H1 (cell line): ENCODE results near the gene MAP2K5. TPM values are rescaled to one million over a fixed set of nuclear protein-coding genes. Genes with fewer than 3 reads are reported as not detected.

Source experiments
- CTCF ChIA-PET: fragments of 300-600 bp; sonication (Branson Sonifier 250); formaldehyde crosslinking; loops from one replicate; lab custom pipeline; 2021; ENCODE audit not compliant: partially characterized antibody; lab: Charles Lee
- POLR2A ChIA-PET: fragments of 300-600 bp; sonication (Branson Sonifier 250); formaldehyde crosslinking; loops from one replicate; lab custom pipeline; 2021; ENCODE audit warnings: inconsistent platforms; ENCODE audit not compliant: partially characterized antibody; lab: Charles Lee
- DNase-seq, 2 experiments: peaks; one replicate each; pipeline versions ENCODE4 v3.0.0 to v3.0.0-alpha.2; 2010 to 2022; ENCODE audit warnings: low spot score in 2 of 2, low read depth in 1 of 2, mixed read lengths in 1 of 2
- FAIRE-seq: peaks from 2 replicates; lab custom pipeline; 2011; peaks lifted over from hg19 to GRCh38; lab: Jason Lieb, UNC
- H2AFZ ChIP-seq: 2 replicates; pipeline ENCODE4 v1.8.1; 2012; ENCODE audit warnings: low read length, inconsistent platforms
- H2AK5ac ChIP-seq: 2 replicates; pipeline ENCODE4 v1.6.1; 2013; ENCODE audit warnings: low read depth, low read length
- H2BK120ac ChIP-seq: replicated peaks from 2 replicates; pipeline ENCODE3; 2013; ENCODE audit warnings: low read depth, low read length, inconsistent platforms
- H2BK12ac ChIP-seq: 2 replicates; pipeline ENCODE4 v1.6.1; 2013; ENCODE audit warnings: low read depth, low read length
- H2BK15ac ChIP-seq: 2 replicates; pipeline ENCODE4 v1.6.1; 2013; ENCODE audit warnings: low read length
- H2BK20ac ChIP-seq: 2 replicates; pipeline ENCODE4 v1.6.1; 2013; ENCODE audit warnings: low read length
- H2BK5ac ChIP-seq: 2 replicates; pipeline ENCODE4 v1.6.1; 2013; ENCODE audit warnings: low read depth, low read length
- H3K14ac ChIP-seq: 2 replicates; pipeline ENCODE4 v1.6.1; 2013; ENCODE audit warnings: inconsistent platforms; ENCODE audit not compliant: insufficient read length
- H3K18ac ChIP-seq: 2 replicates; pipeline ENCODE4 v1.6.1; 2013; ENCODE audit warnings: low read length; ENCODE audit errors: extremely low read depth
- H3K23ac ChIP-seq: 2 replicates; pipeline ENCODE4 v1.6.1; 2013; ENCODE audit warnings: inconsistent platforms; ENCODE audit not compliant: insufficient read length
- H3K23me2 ChIP-seq: 2 replicates; pipeline ENCODE4 v1.6.1; 2013; ENCODE audit warnings: low read depth, low read length
- H3K27ac ChIP-seq: 2 replicates; pipeline ENCODE4 v1.6.1; 2011; ENCODE audit warnings: low read depth, low read length, inconsistent platforms
- H3K27me3 ChIP-seq, 4 experiments: replicated peaks in 1 of 4; 1 replicate in 1 of 4; 2 replicates in 3 of 4; pipeline versions ENCODE4 v1.6.1 to v1.8.1; 2011 to 2013; ENCODE audit warnings: low read length in 3 of 4, mild to moderate bottlenecking in 3 of 4, inconsistent platforms in 2 of 4, mixed read lengths in 2 of 4, moderate library complexity in 1 of 4; ENCODE audit not compliant: control insufficient read depth in 3 of 4, insufficient read depth in 3 of 4; ENCODE audit errors: extremely low read depth in 1 of 4
- H3K36me3 ChIP-seq, 4 experiments: 2 replicates each; pipeline versions ENCODE4 v1.6.1 to v1.8.1; 2011 to 2013; ENCODE audit warnings: mild to moderate bottlenecking in 4 of 4, low read length in 3 of 4, moderate library complexity in 2 of 4, control low read depth in 1 of 4, inconsistent platforms in 1 of 4; ENCODE audit not compliant: insufficient read depth in 4 of 4, control insufficient read depth in 2 of 4
- H3K4ac ChIP-seq: replicated peaks from 2 replicates; pipeline ENCODE3; 2013; ENCODE audit warnings: low read length, low read depth, mixed read lengths, inconsistent platforms; ENCODE audit not compliant: insufficient read length
- H3K4me1 ChIP-seq, 4 experiments: replicated peaks in 1 of 4; 1 replicate in 1 of 4; 2 replicates in 3 of 4; pipeline versions ENCODE4 v1.6.1 to v1.8.1; 2011 to 2013; ENCODE audit warnings: low read length in 3 of 4, inconsistent platforms in 2 of 4, mixed read lengths in 1 of 4; ENCODE audit not compliant: insufficient read depth in 4 of 4, control insufficient read depth in 3 of 4
- H3K4me2 ChIP-seq, 2 experiments: 2 replicates each; pipeline versions ENCODE4 v1.6.1 to v1.8.1; 2011 to 2013; ENCODE audit warnings: low read depth in 2 of 2, low read length in 2 of 2, control low read depth in 1 of 2, inconsistent platforms in 1 of 2, mild to moderate bottlenecking in 1 of 2; ENCODE audit not compliant: insufficient read depth in 1 of 2
- H3K4me3 ChIP-seq, 4 experiments: fragments of 200-600, 300-600 bp in 1 of 4; sonication (generic), shearing (Covaris generic), sonication (Bioruptor Twin) in 1 of 4; 2 replicates each; pipeline versions ENCODE4 v1.5.1 to v1.8.1; 2011 to 2016; ENCODE audit warnings: low read length in 4 of 4, low read depth in 3 of 4, control low read depth in 2 of 4, inconsistent platforms in 2 of 4, mild to moderate bottlenecking in 2 of 4, mixed read lengths in 1 of 4, moderate library complexity in 1 of 4; ENCODE audit not compliant: insufficient read depth in 2 of 4; ENCODE audit errors: extremely low read depth in 1 of 4
- H3K56ac ChIP-seq: replicated peaks from 2 replicates; pipeline ENCODE3; 2013; ENCODE audit warnings: low read depth, mild to moderate bottlenecking, mixed read lengths, low read length, inconsistent platforms; ENCODE audit not compliant: insufficient read length
- H3K79me1 ChIP-seq: 2 replicates; pipeline ENCODE4 v1.6.1; 2013; ENCODE audit warnings: low read depth, low read length, control low read depth
- H3K79me2 ChIP-seq, 2 experiments: 2 replicates each; pipeline versions ENCODE4 v1.6.1 to v1.8.1; 2012 to 2013; ENCODE audit warnings: low read length in 2 of 2, mild to moderate bottlenecking in 2 of 2, inconsistent platforms in 1 of 2; ENCODE audit not compliant: insufficient read depth in 2 of 2, control insufficient read depth in 1 of 2
- H3K9ac ChIP-seq, 4 experiments: replicated peaks in 1 of 4; 1 replicate in 1 of 4; 2 replicates in 3 of 4; pipeline versions ENCODE4 v1.6.1 to v1.8.1; 2011 to 2013; ENCODE audit warnings: low read depth in 3 of 4, low read length in 3 of 4, control low read depth in 2 of 4, mild to moderate bottlenecking in 2 of 4, moderate library complexity in 2 of 4, inconsistent platforms in 1 of 4; ENCODE audit errors: extremely low read depth in 1 of 4
- H3K9me3 ChIP-seq, 2 experiments: 2 replicates each; pipeline versions ENCODE4 v1.6.1 to v1.8.1; 2012 to 2013; ENCODE audit warnings: mild to moderate bottlenecking in 2 of 2, moderate library complexity in 2 of 2, control low read depth in 1 of 2, inconsistent platforms in 1 of 2, low read depth in 1 of 2, low read length in 1 of 2, mixed read lengths in 1 of 2; ENCODE audit not compliant: insufficient read depth in 2 of 2
- H4K20me1 ChIP-seq, 2 experiments: replicated peaks in 1 of 2; 2 replicates each; pipeline versions ENCODE3 to v1.8.1; 2011 to 2013; ENCODE audit warnings: inconsistent platforms in 2 of 2, low read length in 2 of 2, mild to moderate bottlenecking in 1 of 2; ENCODE audit not compliant: insufficient read depth in 2 of 2, control insufficient read depth in 1 of 2
- H4K5ac ChIP-seq: 2 replicates; pipeline ENCODE4 v1.6.1; 2013; ENCODE audit warnings: low read length, low read depth, mixed read lengths, inconsistent platforms; ENCODE audit not compliant: insufficient read length
- H4K8ac ChIP-seq: 2 replicates; pipeline ENCODE4 v1.8.0; 2013; ENCODE audit warnings: mild to moderate bottlenecking, moderate library complexity, low read length, inconsistent platforms; ENCODE audit not compliant: insufficient read depth; ENCODE audit errors: extremely low read depth
- H4K91ac ChIP-seq: replicated peaks from 2 replicates; pipeline ENCODE3; 2013; ENCODE audit warnings: low read length, mixed read lengths, inconsistent platforms; ENCODE audit not compliant: insufficient read length
- TAF7 ChIP-seq: optimal IDR thresholded peaks from 2 replicates; pipeline ENCODE3; 2011; ENCODE audit warnings: low read depth, mild to moderate bottlenecking, inconsistent platforms, low read length, moderate library complexity, borderline replicate concordance
- WGBS, 2 experiments: shearing (Covaris generic) in 1 of 2; methylation state at CpG; one replicate each; pipeline versions ENCODE4 v1.1.6 to v1.1.7; 2013 to 2015; ENCODE audit warnings: low lambda C conversion rate in 2 of 2, mixed read lengths in 2 of 2, inconsistent platforms in 1 of 2, low coverage in 1 of 2, missing lambda C conversion rate in 1 of 2; ENCODE audit not compliant: insufficient replicate concordance in 2 of 2, insufficient coverage in 1 of 2, insufficient read length in 1 of 2; ENCODE audit errors: extremely low coverage in 1 of 2, missing lambda C conversion rate in 1 of 2; 5-methylcytosine and 5-hydroxymethylcytosine counted together
- polyA plus RNA-seq, 7 experiments: library from polyadenylated mRNA; depleted of rRNA in 3 of 7; stranded (reverse) in 5 of 7; unstranded in 2 of 7; fragments of >200 nt in 5 of 7; fragments of 200-250 nt in 2 of 7; gene quantifications; 1 replicate in 5 of 7; 2 replicates in 1 of 7; 4 replicates in 1 of 7; pipeline versions ENCODE4 v1.2.1 to v1.2.3, GENCODE V29; 2011 to 2013; ENCODE audit warnings: missing spikeins in 2 of 7, mixed read lengths in 2 of 7
- total RNA-seq: library from RNA; stranded (reverse); fragmentation: NEBNext Ultra II Directional; extraction: Animal tissue kit (Norgen Biotek cat#: 25700); gene quantifications from 2 replicates; pipeline ENCODE4 v1.2.1, GENCODE V29; 2021

Gene MAP2K5
- total and polyA plus RNA-seq, 2 of the 8 experiments (the other 6 are each of a cell fraction or from before 2014, with no cell fraction given), result 4.4 to 15.8 TPM

- Histone ChIP-seq H3K23ac (no peak overlapping the region), H3K9me3 (no peaks in the 10 kb centered on the region), H3K23me2 (no peaks in the 10 kb centered on the region), H3K27ac (no peak overlapping the region), H3K4me2 (no peak overlapping the region), H3K4me3 (no peak overlapping the region), H3K56ac (no peak overlapping the region), H3K9ac (no peak overlapping the region), H2AFZ (no peak overlapping the region), H3K79me2 (no peaks in the 10 kb centered on the region), H3K79me1 (no peaks in the 10 kb centered on the region), H2BK5ac (no peak overlapping the region), H4K8ac (no peak overlapping the region), H2BK120ac (no peak overlapping the region), H4K20me1 (no peaks in the 10 kb centered on the region), H3K14ac (no peak overlapping the region), H3K18ac (no peak overlapping the region), H2AK5ac (no peak overlapping the region), H3K36me3 (0 out of 8 replicates have a peak, but pooled peaks cover 0 to 5% (median 0%) of the 10 kb centered on the region in 4 experiments), H3K27me3 (no peaks in the 10 kb centered on the region), H4K5ac (no peak overlapping the region), H3K4me1 (no peaks in the 10 kb centered on the region), H2BK20ac (no peak overlapping the region), H3K4ac (no peak overlapping the region), H2BK15ac (no peak overlapping the region), H4K91ac (no peak overlapping the region), H2BK12ac (no peak overlapping the region)
- CTCF ChIA-PET, result no interaction called here
- POLR2A ChIA-PET, result no interaction called here
- 93% methylated on average over 2 of the region's 2 CpGs; no CpG with 5 or more reads in 1 of the 2 experiments for WGBS, 2 experiments
- FAIRE-seq (no peak), DNase-seq (no peak)
- TF ChIP-seq TAF7, result no peak
These were observed 157.5 kb downstream of the MAP2K5 start for GRCh38 chr15:67700023-67700422.
